ENCODE data around the gene TM4SF1. TPM values are rescaled to one million over a fixed set of nuclear protein-coding genes. Genes with fewer than 3 reads are reported as not detected.

Gene TM4SF1
- total RNA-seq, 2 donors from 2014 or later = 30.8 to 48.7 TPM

DNA sequence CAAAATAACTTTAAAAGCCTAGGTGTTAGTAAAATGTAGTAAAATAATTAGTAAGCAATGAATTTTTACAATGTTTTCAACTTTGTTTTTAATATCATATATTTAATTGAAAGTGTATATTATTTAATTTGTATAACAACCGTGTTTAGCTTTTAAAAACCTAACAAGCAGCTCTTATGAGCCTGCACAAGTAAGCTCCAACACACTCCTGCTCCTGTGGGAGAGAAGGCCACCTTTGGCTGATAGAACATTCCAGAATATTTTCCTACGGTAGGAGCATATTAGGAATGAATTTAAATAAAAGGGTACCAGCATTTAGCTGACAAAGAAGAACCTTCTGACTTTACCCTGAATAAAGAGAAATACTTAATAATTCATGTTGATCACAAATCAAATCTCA lies 40.3 kb upstream of the TM4SF1 start:
- intact Hi-C loops (cut with DNase I) = no loop called here
- TF ChIP-seq, protein P1, sequence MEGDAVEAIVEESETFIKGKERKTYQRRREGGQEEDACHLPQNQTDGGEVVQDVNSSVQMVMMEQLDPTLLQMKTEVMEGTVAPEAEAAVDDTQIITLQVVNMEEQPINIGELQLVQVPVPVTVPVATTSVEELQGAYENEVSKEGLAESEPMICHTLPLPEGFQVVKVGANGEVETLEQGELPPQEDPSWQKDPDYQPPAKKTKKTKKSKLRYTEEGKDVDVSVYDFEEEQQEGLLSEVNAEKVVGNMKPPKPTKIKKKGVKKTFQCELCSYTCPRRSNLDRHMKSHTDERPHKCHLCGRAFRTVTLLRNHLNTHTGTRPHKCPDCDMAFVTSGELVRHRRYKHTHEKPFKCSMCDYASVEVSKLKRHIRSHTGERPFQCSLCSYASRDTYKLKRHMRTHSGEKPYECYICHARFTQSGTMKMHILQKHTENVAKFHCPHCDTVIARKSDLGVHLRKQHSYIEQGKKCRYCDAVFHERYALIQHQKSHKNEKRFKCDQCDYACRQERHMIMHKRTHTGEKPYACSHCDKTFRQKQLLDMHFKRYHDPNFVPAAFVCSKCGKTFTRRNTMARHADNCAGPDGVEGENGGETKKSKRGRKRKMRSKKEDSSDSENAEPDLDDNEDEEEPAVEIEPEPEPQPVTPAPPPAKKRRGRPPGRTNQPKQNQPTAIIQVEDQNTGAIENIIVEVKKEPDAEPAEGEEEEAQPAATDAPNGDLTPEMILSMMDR (IDR thresholded peaks at IDR 0.05) = no peak
- H3K9me3 ChIP-seq = no peaks in the 10 kb centered on the region
- H3K4me3 ChIP-seq = no peak overlapping the region
- no peaks in the 10 kb centered on the region for H3K4me1 ChIP-seq
- no peaks in the 10 kb centered on the region for H3K36me3 ChIP-seq
- DNase-seq = no peak
- no peak overlapping the region for H3K27ac ChIP-seq
- no peak overlapping the region for H3K9ac ChIP-seq (ENCODE audit: low read depth in 2 of 2, low read length in 2 of 2)
- no peaks in the 10 kb centered on the region for H3K27me3 ChIP-seq

DNA sequence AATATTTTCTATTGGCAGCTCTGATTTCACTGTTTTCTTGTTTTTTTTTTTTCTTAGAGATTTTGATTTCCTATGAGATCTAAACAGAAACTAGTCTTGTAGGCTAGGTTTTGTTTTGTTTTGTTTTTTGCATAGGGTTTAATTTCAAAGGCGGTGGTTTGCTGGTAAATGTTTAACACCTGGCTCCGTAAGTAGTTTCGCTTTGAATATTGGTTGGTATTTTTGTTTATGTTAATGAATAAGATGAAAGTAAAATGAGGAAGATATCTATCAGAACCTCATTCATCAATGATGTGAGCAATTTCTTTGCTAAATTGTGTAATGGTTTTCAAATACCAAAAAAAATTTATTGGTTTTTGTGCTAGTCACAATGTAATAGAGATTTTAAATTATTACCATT lies 39.7 kb upstream of the TM4SF1 start:
- intact Hi-C loops (cut with DNase I) = no loop called here
- H3K4me1 ChIP-seq = no peaks in the 10 kb centered on the region
- TF ChIP-seq, protein P1 (IDR thresholded peaks at IDR 0.05) = no peak
- H3K27ac ChIP-seq = no peak overlapping the region
- H3K9me3 ChIP-seq = no peaks in the 10 kb centered on the region
- H3K27me3 ChIP-seq = no peaks in the 10 kb centered on the region
- no peak overlapping the region for H3K9ac ChIP-seq (ENCODE audit: low read depth in 2 of 2, low read length in 2 of 2)
- no peaks in the 10 kb centered on the region for H3K36me3 ChIP-seq
- H3K4me3 ChIP-seq = no peak overlapping the region
- DNase-seq = no peak

DNA sequence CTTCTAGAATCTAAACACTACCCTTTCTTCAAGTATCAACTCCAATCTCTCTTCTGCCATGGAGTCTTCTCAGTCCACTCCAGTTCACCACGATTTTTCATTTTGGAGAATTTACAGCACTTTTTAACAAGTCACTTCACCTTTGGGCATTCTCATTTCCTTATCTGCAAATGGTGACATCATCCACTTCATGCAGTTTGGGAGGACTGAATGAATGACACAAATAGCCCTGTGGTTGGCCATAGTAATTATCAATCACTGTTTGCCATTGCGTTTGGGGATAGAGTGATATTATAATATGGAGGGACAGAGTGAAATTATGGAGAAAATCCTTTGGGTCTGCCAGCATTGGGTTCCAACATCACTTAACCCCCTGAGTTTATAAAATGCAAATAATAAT lies 38.0 kb upstream of the TM4SF1 start:
- H3K27me3 ChIP-seq = no peaks in the 10 kb centered on the region
- H3K36me3 ChIP-seq = no peaks in the 10 kb centered on the region
- TF ChIP-seq, protein P1 (IDR thresholded peaks at IDR 0.05) = no peak
- H3K27ac ChIP-seq = no peak overlapping the region
- no peak overlapping the region for H3K9ac ChIP-seq (ENCODE audit: low read depth in 2 of 2, low read length in 2 of 2)
- H3K4me3 ChIP-seq = no peak overlapping the region
- intact Hi-C loops (cut with DNase I) = no loop called here
- no peak for DNase-seq
- H3K4me1 ChIP-seq = no peaks in the 10 kb centered on the region
- H3K9me3 ChIP-seq = no peaks in the 10 kb centered on the region

DNA sequence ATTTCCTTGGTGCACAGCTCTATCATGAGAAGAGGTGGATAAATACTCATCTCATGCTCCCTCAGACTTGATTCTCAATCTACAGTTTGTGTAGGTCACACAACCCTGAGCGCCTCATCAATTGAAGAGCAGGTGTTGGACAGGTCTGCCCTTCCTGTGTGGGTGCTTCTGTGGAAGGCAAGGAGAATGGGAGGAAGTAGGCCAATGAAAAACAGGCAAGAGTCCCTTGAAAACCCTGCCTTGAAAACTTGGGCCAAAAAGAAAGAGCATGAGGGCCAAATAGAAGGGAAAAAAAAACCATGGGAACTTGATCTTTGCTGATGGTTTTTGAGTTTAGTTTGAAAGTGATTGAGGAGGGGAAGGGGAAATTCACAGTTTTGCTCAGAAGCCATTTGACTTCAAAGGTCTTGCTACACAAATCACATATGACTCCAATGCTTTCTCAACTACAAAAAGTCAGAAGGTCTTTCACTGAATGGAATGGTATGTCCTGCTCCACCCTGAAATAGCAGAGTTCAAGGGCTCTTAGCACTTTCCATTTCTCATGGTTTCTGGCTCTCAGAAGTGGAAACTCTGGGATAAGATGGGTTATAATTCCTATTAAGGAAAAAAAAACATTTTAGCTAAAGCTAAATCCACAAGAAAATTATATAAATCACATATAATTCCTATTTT lies 37.2 kb upstream of the TM4SF1 start:
- intact Hi-C loops (cut with DNase I) = no loop called here
- no peak overlapping the region for H3K4me3 ChIP-seq
- H3K9me3 ChIP-seq = no peaks in the 10 kb centered on the region
- no peaks in the 10 kb centered on the region for H3K4me1 ChIP-seq
- H3K27me3 ChIP-seq = no peaks in the 10 kb centered on the region
- TF ChIP-seq, protein P1 (IDR thresholded peaks at IDR 0.05) = no peak
- no peak overlapping the region for H3K27ac ChIP-seq
- no peak overlapping the region for H3K9ac ChIP-seq (ENCODE audit: low read depth in 2 of 2, low read length in 2 of 2)
- no peak for DNase-seq
- no peaks in the 10 kb centered on the region for H3K36me3 ChIP-seq

DNA sequence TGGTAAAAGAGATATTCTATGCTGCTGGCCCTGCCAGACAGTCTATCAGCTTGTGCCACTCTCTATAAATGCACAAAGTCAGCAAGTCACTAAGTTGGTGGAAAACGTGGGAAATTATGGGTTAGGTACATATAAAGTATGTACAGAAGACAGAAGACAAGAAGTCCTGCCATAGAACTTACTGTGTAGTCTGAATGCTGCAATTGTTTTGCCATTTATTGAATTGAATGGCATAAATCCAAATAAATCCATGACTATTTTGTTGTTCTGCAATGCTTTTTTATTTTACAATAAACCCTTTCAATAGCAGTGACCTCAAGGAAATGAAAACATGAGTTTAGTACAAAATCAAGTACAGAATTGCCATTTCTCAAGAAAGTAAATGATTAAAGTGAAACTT lies 34.1 kb upstream of the TM4SF1 start:
- no peak for DNase-seq
- H3K27ac ChIP-seq = no peak overlapping the region
- TF ChIP-seq, protein P1 (IDR thresholded peaks at IDR 0.05) = no peak
- intact Hi-C loops (cut with DNase I) = no loop called here
- no peak overlapping the region for H3K4me3 ChIP-seq
- H3K27me3 ChIP-seq = no peaks in the 10 kb centered on the region
- H3K36me3 ChIP-seq = no peaks in the 10 kb centered on the region
- H3K9ac ChIP-seq (ENCODE audit: low read depth in 2 of 2, low read length in 2 of 2) = no peak overlapping the region
- no peaks in the 10 kb centered on the region for H3K4me1 ChIP-seq
- no peaks in the 10 kb centered on the region for H3K9me3 ChIP-seq

Measured in colonic mucosa (tissue), 4 donors.